22Rv1 (cell line): ENCODE measurements around the gene OR2V2.

Source experiments
- CTCF ChIP-seq: fragments of 450-650 bp; IDR thresholded peaks from 2 replicates; pipeline ENCODE4 v1.5.1; 2017; ENCODE audit warnings: mild to moderate bottlenecking
- ZFX ChIP-seq: fragments of 450-650 bp; IDR thresholded peaks from 2 replicates; pipeline ENCODE4 v1.6.1; 2017; ENCODE audit warnings: antibody characterized with exemption, borderline replicate concordance

- no peak for TF ChIP-seq CTCF
- no peak for TF ChIP-seq ZFX
These were observed 56.9 kb downstream of the OR2V2 start for GRCh38 chr5:181204113-181204825.
